Activated CD4-positive, alpha-beta T cell treated with anti-CD3 and anti-CD28 coated beads for 24 hours (primary cell): Measurements from ENCODE around the gene ARMH3.
"Not testable (repeated sequence)": the region's sequence is repeated elsewhere in the genome, so short reads cannot be mapped to it uniquely, and the experiment has no call there.

Experiments used
- DNase-seq, 2 donors: peaks; one replicate each; pipeline ENCODE4 v3.0.0-alpha.2; 2020; ENCODE audit warnings: low read depth in 2 of 2

Gene ARMH3

DNA sequence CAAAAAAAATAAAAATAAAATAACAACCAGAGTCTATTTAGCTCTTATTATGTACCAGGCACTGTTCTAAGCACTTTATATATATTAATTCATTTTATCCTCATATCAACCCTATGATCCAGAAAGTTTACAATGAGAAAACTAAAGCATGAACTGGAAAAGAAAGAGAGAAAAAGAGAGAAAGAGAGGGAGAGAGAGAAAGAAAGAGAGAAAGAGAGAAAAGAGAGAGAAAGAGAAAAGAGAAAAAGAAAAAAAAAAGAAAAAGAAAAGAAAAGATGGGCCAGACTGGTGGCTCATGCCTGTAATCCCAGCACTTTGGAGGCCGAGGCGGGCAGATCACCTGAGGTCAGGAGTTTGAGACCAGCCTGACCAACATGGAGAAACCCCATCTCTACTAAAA lies 9.9 kb downstream of the ARMH3 start:
- DNase-seq: no peak

GRCh38 chr10:102045292-102045691 lies 10.7 kb downstream of the ARMH3 start:
- no peak for DNase-seq

- DNase-seq: no peak
Observed at GRCh38 chr10:102040305-102041050, 15.5 kb downstream of the ARMH3 start.

DNA sequence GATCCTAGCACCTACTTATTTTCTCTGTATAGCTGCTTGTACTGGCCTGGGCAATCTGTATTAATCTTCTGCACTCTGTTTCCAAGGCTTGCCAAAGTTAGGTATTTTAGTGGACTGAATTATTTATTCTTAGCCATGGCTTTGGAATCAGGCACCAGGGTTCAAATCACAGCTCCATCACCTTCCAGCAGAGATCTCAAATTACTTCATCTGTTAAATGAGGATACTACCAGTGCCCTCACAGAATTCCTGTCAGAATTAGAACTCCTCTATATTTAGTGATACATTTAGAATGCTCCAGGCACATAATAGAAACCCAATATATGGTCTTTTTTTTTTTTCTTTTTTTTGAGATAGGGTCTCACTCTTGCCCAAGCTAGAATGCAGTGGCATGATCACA lies 17.6 kb downstream of the ARMH3 start:
- DNase-seq: no peak

DNA sequence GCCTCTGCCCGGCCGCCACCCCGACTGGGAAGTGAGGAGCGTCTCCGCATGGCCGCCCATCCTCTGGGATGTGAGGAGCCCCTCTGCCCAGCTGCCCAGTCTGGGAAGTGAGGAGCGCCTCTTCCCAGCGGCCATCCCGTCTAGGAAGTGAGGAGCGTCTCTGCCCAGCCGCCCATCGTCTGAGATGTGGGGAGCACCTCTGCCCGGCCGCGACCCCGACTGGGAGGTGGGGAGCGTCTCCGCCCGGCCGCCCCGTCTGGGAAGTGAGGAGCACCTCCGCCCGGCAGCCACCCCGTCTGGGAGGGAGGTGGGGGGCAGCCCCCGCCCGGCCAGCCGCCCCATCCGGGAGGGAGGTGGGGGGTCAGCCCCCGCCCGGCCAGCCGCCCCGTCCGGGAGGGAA lies 20.2 kb downstream of the ARMH3 start:
- DNase-seq: not testable (repeated sequence)

DNA sequence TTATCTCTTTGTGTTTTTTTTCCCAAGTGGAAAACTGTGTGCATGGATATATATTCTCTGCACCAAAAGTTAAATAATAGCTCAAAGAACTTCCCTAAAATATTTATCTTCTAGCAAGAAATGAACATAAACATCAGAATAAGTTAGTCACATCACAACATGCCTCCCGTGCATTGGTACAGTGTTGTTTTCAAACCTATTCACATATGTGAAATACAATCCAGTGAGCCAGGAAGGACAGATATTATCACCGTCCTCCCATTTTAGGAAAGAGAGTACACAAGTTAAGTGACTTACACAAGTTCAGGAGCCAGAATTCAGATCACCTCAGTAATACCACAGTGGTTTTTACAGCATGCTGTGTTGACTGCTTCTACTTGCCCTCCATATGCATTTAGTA lies 22.2 kb downstream of the ARMH3 start:
- DNase-seq: no peak

DNA sequence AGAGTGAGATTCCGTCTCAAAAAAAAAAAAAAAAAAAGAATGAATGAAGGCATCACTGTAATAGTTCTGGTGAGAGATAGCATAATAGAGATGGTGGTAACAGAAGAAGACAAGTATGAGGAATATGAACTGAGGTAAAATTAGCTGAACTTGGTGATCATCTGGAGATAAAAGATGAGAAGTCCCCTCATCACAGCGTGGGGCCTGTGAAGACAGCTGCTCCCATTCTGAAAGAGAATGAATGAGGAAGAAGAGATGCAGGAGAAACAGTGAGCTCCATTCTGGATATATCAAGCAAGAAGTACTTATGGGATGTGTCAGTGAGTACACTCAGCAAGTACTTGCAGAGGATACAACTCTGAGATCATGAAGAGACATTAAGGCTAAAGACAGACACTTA lies 28.7 kb downstream of the ARMH3 start:
- no peak for DNase-seq

- no peak for DNase-seq
Observed at GRCh38 chr10:102024799-102025198, 31.2 kb downstream of the ARMH3 start.

DNA sequence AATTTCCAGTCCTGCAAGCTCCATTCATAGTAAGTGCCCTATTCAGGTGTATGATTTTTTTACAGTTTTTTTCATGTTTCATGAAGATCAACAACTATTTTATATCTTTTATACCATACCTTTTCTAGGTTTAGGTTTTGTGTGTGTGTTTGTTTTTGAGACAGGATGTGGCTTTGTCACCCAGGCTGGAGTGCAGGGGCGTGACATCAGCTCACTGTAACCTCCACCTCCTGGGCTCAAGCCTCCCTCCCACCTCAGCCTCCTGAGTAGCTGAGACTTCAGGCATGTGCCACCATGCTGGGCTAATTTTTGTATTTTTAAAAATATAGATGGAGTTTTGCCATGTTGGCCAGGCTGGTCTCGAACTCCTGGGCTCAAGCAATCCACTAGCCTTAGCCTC lies 35.0 kb downstream of the ARMH3 start:
- DNase-seq: no peak

GRCh38 chr10:102017295-102017694 lies 38.7 kb downstream of the ARMH3 start:
- no peak for DNase-seq

- no peak for DNase-seq
Observed at GRCh38 chr10:102016416-102016815, 39.6 kb downstream of the ARMH3 start.

- DNase-seq: no peak
Observed at GRCh38 chr10:102010961-102011360, 45.0 kb downstream of the ARMH3 start.

- peak in 1 of 2 donors; percentile 11 for DNase-seq
Observed at GRCh38 chr10:102009801-102010425, 46.1 kb downstream of the ARMH3 start.

GRCh38 chr10:102007796-102008195 lies 48.2 kb downstream of the ARMH3 start:
- DNase-seq: no peak

DNA sequence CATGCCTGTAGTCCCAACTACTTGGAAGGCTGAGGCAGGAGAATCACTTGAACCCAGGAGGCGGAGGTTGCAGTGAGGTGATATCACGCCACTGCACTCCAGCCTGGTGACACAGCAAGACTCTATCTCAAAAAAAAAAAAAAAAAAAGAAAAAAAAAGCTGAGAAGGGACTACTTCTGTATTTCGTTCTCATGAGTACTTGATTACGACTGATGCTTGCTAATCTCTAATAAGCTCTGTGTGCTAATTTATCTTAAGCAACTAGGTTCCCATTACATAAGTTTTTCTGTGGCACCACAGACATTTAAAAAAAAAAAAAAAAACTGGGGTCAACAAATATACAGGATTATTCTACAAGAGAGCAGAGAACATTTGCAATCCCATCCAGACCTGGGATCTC lies 48.9 kb downstream of the ARMH3 start:
- not testable (repeated sequence) for DNase-seq

DNA sequence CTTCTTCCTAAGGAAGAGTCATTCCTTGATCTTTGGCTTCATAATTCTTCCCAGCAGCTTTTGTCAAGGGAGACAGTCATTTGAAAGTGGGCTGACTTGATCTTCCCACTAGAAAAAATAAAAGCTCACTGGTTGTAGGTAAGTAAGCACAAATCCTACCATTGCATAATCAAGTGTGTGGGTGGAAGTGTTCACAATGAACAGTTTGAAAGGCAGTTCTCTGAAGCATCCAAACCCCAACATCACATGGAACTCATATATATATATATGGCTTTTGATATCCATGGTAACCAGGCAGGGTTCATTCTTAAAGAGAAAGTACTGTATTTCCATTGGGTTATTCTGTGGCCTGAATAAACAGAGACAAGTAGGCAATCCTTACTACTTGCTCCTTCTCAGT lies 51.6 kb downstream of the ARMH3 start:
- no peak for DNase-seq

DNA sequence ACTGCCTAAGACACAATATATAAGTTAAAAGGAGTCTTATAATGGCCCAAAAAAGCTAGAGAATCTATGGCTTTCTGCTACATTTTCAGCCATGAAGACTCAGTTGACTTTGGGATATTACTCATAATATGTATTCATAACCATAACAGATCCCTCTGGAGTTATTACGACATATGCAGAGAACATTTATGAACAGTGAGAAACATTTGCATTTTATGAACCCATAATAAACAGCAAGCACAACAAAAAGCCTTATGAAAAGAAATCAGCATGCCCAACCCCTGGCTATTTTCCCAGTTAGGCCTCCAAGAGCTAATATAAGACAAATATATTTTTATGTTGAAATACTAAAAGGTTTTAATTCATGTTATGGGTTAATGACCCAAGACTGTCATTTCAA lies 52.4 kb downstream of the ARMH3 start:
- DNase-seq: no peak

DNA sequence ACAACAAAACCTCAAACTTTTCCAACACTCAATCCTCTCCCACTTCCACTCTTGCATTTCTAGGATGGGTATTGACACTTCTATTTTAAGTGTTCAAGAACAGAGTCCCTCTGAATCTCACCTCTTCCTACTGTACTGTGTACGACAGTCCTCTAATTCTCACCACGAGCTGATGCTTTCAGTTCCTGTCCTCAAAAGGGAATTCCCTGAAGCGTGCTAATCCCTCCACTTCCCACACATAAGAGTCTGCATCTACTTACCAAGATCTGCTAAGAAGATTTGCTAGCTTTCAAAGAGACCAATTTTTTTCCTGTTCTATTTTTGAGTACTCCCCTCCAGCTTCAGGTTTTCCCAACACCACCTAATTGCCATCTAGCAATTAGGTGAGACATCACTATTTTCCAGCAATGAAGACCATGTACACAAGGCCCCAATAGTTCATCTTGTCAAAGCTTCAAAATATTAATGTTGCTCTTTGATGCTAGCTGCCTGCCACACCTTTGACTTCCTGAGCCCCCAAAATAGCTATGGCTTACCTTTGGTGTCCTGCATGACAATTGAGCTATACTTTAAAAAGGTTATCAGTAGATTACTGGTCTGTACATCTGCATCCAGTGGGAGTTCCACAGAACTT lies 54.4 kb downstream of the ARMH3 start:
- DNase-seq: no peak

DNA sequence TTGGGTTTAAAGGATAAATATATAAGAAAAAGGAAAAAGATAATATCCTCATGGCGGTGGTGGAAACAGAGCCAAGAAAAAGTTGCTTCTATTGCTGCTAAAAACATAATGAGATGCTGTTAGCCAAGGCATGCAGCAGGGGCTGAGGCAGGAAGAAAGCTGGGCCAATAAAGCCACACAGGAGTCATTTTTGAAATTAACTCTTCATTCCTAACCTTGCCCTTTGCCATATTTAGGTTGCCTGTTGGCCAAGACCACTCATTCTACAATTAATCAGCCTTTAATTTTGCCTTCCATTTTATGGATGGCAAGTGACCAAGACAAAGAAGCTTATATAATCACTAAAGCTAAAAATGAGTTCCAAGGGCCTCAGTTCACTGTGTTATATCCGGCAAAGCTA lies 58.2 kb downstream of the ARMH3 start:
- DNase-seq: no peak

- DNase-seq: no peak
Observed at GRCh38 chr10:101995451-101996063, 60.4 kb downstream of the ARMH3 start.

DNA sequence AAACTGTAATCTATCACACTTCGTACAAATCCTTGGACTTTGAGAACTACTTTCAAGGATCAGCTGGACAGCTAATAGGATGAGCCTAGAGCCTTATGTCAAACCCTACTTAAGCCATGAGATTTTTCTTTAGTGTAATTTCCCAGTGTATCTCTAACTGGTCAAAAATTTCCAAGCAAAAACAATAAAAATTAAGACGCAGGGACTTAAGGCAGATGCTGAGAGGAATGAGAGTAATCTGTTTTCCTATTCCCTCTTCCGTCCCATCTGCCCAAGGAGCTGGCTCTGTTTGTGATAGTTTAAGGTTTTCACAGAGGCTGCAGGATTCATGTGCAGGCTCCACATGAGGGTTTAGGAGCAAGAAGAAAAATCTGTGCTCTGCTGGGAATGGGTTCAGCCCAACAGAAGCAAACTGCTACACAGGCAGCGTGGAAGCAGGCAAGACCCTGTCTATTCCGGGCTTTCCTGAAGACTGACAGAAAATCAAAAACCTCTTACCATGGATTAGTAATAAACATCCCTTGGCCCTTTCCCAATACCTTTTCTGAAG lies 62.2 kb downstream of the ARMH3 start:
- no peak for DNase-seq

GRCh38 chr10:101993221-101993620 lies 62.8 kb downstream of the ARMH3 start:
- no peak for DNase-seq
